ENCODE data around the gene LDB3. TPM values are rescaled to one million over a fixed set of nuclear protein-coding genes. Genes with fewer than 3 reads are reported as not detected.

Gene LDB3
- total and polyA plus RNA-seq, 8 donors, result 0.14 to 2.1 (median 0.44) TPM

- intact Hi-C loops (cut with DNase I), result no loop called here
- WGBS, 2 donors, result 93 to 94% methylated on average over 3 of the region's 3 CpGs
- Histone ChIP-seq H3K4me1 (no peaks in the 10 kb centered on the region), H3K9me3 (no peaks in the 10 kb centered on the region), H3K4me3 (no peak overlapping the region), H3K27ac (no peak overlapping the region), H3K27me3 (no peaks in the 10 kb centered on the region), H3K36me3 (no peaks in the 10 kb centered on the region)
- ATAC-seq (no peak), FAIRE-seq (no peak), DNase-seq (no peak)
- no peak for TF ChIP-seq CTCF (IDR thresholded peaks at IDR 0.05)
Observed at GRCh38 chr10:86653987-86654386, 14.3 kb upstream of the LDB3 start.

GRCh38 chr10:86654411-86655172 is 13.7 kb upstream of the LDB3 start, which contains the start of gene OPN4:
TSS of gene OPN4 (plus strand) at chr10:86654547. CDS start at chr10:86654784, 237 bp downstream.
- Histone ChIP-seq H3K36me3 (no peaks in the 10 kb centered on the region), H3K9me3 (no peaks in the 10 kb centered on the region), H3K4me3 (no peak within 1 kb of the TSS), H3K27me3 (no peaks in the 10 kb centered on the region), H3K27ac (no peak within 1 kb of the TSS), H3K4me1 (no peaks in the 10 kb centered on the region)
- FAIRE-seq (no peak), DNase-seq (peak in 2 of 6 donors; percentile 45 to 47), ATAC-seq (no peak)
- TF ChIP-seq CTCF (IDR thresholded peaks at IDR 0.05), result no peak
- WGBS, 2 donors, result 86 to 87% methylated on average over 17 of the region's 17 CpGs
- intact Hi-C loops (cut with DNase I), result no loop called here

GRCh38 chr10:86655173-86655540 is 13.2 kb upstream of the LDB3 start:
- Histone ChIP-seq H3K4me3 (no peak overlapping the region), H3K9me3 (no peaks in the 10 kb centered on the region), H3K27ac (no peak overlapping the region), H3K4me1 (no peaks in the 10 kb centered on the region), H3K36me3 (no peaks in the 10 kb centered on the region), H3K27me3 (no peaks in the 10 kb centered on the region)
- FAIRE-seq, result no peak
- no peak for ATAC-seq
- WGBS, 2 donors, result 88 to 93% methylated on average over 4 of the region's 4 CpGs
- peak in 1 of 6 donors; percentile 45 for DNase-seq
- no peak for TF ChIP-seq CTCF (IDR thresholded peaks at IDR 0.05)
- intact Hi-C loops (cut with DNase I), result no loop called here

GRCh38 chr10:86655596-86655995 is 12.7 kb upstream of the LDB3 start:
- intact Hi-C loops (cut with DNase I), result no loop called here
- FAIRE-seq (no peak), ATAC-seq (no peak), DNase-seq (peak in 2 of 6 donors; percentile 20 to 27)
- WGBS, 2 donors, result 87 to 93% methylated on average over 3 of the region's 3 CpGs
- Histone ChIP-seq H3K4me3 (no peak overlapping the region), H3K36me3 (no peaks in the 10 kb centered on the region), H3K27ac (no peak overlapping the region), H3K4me1 (no peaks in the 10 kb centered on the region), H3K9me3 (no peaks in the 10 kb centered on the region), H3K27me3 (no peaks in the 10 kb centered on the region)
- no peak for TF ChIP-seq CTCF (IDR thresholded peaks at IDR 0.05)

GRCh38 chr10:86657011-86657395 is 11.3 kb upstream of the LDB3 start:
- TF ChIP-seq CTCF (IDR thresholded peaks at IDR 0.05), result no peak
- DNase-seq (peak in 2 of 6 donors; percentile 14 to 35), ATAC-seq (no peak), FAIRE-seq (no peak)
- no peaks in the 10 kb centered on the region for H3K9me3 ChIP-seq
- intact Hi-C loops (cut with DNase I), result no loop called here
- H3K36me3 ChIP-seq, result no peaks in the 10 kb centered on the region
- no peak overlapping the region for H3K27ac ChIP-seq
- WGBS, 2 donors, result 87 to 92% methylated on average over 8 of the region's 8 CpGs
- H3K4me3 ChIP-seq, result no peak overlapping the region
- no peaks in the 10 kb centered on the region for H3K4me1 ChIP-seq
- H3K27me3 ChIP-seq, result no peaks in the 10 kb centered on the region

All from pancreas (tissue), 10 donors.